Activated T-helper 9 cell treated with anti-CD3 and anti-CD28 coated beads, Interleukin-2, amount 50 U/mL, for 16 hours (primary cell): Measurements from ENCODE around the gene DECR2.

Experiments used
- DNase-seq: peaks from one replicate; pipeline ENCODE4 v3.0.0-alpha.2; 2020; ENCODE audit warnings: low read depth

DECR2 gene

DNA sequence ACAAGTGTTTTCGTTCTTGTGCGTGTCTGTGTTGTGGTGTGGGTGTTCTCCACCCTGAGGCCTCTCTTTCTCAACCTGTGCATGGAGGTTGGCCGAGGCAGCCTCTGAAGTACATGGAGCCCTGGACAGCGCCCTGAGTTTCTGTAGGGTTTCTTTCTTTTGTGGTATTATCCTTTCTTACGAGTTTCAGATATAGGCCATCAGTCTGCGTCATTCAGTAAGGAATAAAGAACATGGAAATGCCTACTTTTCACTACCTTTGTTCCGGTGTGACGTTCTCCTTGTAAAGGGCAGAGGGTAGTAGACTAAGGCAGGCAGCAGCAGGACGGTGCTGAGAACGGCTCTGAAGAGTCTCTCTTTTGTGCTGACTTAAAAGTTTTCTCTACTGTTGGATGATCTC lies 42.3 kb downstream of the DECR2 start:
- DNase-seq, result no peak

DNA sequence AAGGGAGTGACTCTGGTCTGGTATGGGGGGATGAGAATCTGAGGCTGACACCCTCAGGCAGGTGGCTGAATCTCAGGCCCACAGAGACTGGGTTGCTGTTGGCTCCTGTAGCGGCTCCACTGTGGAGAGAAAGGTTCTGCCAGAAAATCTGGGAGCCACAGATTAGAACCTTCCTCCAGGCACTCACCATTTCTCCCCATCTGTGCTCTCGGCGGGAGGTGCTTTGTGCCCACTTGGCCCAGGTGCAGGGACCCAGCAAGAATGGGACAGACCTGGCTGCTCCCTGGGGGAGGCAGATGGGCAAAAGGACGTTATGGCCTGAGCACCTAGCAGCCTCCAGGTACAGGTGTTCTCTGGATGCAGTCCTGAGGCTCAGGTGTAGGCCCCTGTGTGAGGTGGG lies 43.9 kb downstream of the DECR2 start:
- no peak for DNase-seq

DNA sequence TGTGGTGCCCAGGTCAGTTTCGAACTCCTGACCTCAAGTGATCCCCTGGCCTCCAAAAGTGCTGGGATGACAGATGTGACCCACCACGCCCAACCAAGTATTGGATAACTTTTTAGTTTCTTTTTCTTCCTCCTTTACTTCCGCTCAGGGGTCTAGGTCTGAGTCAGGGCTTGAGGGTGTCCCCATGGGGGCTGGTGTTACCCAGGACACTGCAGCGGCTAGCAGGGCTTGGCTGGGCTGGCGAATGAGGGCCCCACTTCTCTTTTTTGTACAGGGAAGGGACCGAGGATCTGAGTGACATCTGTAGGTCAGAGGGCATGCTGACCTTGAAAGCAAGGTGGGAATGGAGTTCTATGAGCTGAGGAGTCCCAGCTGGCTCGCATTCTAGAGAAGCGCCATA lies 48.7 kb downstream of the DECR2 start:
- no peak for DNase-seq

DNA sequence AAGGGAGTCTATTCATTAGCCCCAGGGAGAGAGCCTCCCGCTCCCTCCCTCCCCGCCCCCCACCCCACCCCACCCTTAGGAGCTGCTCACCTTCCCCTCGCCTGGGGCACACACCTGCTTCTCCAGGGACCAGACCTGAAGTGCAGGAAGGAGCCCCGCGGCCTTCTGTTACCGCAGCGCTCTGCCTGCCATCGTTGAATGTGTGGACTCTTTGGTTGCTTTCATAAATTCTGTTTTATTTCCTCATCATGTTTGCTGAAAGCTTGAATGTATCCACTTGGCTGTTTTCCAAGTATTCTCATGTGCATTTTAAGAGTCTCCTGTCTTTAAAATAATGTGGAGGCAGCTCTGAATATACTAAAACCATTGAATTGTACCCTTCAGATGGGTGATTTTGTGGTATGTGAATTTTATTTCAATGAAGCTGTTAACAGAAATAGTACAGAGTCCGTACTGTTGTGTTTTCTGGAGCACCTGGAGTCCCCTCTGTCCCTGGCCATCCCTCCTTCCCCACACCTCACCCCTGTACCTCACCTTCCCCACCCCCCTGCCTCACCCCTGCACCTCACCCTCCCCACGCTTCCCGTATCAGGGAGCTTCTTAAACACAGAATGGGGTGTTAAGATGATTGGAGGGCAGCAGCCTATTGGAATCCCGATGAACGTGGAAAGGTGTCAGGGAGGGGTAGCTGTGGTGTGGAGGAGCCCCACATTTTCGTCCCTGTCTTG lies 49.3 kb downstream of the DECR2 start:
- no peak for DNase-seq

DNA sequence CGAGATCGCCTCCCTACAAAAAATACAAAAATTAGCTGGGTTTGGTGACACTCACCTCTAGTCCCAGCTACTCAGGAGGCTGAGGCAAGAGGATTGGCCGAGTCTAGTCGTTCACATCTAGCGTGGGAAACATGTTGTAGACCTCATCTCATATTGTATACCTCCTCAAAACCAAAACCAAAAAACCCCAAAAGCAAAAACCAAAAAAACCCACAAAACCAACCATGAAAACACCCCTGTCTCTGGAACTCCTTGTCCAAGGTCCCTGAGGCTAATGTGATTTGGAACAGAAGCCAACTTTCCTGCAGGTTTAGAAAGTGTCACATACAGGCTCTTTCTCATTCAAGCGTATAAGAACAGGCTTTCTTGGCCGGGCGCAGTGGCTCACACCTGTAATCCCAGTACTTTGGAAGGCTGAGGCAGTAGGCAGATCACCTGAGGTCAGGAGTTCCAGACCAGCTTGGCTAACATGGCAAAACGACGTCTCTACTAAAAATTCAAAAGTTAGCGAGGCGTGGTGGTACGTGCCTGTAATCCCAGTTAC lies 52.8 kb downstream of the DECR2 start:
- no peak for DNase-seq

DNA sequence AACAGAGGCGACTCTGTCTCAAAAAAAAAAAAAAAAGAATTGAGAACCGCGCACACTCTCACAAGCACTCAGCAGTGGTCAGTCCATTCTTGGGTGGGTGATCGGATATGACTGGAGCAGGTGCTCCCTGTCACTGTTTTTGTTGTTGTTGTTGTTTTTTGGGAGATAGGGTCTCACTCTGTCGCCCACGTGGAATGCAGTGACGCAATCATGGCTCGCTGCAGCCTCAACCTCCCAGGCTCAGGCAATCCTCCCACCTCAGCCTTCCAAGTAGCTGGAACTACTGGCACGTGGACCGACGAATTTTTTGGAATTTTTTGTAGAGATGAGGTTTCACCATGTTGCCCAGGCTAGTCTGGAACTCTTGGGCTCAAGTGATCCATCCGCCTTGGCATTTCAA lies 53.8 kb downstream of the DECR2 start:
- DNase-seq, result no peak

DNA sequence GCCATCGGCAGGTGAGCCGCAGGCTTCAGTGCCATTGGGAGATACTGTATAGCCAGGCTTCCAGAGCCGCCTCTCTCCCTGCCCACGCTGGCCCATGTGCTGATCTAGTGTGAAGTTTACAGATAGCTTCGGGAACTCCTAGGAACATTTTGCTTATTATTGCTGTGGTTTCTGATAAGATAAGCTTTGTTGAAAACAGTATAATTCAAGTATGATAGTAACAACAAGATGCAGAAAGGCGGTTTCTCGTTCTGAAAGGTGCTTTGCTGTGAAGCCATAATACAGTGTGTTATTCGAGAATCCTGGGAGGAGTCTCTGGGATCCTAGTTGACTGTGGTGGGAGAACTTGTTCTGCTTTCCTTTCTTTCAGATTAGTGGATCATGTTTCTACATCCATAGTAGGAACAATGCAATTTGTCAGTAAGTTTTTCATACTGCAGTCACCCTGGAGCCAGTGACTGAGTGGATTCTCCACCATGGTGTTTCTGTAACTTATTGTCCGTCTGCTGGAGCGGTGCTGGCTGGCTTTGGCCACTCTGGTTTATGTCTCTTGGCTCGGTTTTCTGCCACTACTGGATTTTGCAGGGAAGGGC lies 55.3 kb downstream of the DECR2 start:
- DNase-seq, result no peak

DNA sequence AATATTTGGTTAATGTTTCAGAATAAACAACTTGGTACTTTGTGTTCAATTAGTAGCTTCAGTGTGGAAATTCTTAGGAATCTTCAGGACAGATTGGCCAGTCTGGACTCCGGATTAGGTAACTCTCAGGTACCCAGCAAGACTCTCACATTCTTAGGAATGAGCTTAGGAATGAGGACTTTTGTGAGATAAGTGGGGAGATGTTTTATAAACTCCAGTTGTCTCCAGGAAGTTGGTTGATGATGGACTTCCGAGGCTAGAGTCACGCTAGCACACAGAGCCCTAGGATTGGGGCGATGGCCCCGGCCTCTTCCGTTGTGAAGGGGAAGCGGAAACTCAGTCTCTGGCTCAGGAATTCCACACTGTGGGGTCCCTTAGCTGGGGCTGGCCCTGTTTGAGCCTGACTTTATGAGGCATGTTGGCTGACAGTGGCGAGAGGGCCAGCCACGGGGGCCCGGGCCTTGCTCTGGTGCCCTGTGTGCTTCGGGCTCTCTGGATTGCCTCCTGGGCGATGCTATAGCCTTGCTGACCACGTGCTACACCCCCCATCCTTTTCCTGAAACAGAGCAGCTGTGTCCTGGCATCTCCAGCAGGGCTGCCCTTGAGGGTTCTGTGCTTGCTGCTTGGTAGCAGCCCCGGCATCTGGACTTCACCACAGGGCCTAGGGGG lies 56.2 kb downstream of the DECR2 start:
- no peak for DNase-seq

DNA sequence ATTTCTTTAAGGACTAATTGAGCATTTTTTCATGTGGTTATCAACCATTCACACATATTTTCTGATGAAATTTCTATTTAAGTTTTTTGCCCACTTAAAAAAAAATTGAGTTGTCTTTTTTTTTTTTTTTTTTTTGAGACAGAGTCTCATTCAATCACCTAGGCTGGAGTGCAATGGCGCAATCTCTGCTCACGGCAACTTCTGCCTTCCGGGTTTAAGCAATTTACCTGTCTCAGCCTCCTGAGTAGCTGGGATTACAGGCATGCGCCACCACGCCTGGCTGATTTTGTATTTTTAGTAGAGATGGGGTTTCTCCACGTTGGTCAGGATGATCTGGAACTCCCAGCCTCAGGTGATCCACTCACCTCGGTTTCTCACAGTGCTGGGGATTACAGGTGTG lies 58.1 kb downstream of the DECR2 start:
- no peak for DNase-seq

DNA sequence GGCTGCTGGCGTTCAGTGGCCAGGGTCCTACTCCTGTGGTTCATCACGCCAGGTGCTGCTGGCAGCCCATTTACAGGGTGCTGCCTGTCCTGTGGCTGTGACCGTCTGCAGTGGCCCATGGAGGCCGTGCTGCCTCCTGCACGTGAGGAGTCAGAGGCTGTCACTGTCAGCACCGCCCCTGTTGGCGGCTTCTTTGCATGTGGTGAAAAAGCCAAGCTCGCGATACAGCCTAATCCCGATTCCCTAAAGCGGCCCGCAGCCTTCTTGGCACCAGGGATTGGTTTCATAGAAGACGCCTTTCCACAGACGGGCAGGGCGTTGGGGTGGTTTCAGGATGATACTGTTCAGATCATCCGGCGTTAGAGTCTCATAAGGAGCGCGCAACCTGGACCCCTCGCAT lies 59.1 kb downstream of the DECR2 start:
- DNase-seq, result no peak
